Measurements from ENCODE around the gene RNF225. TPM values are rescaled to one million over a fixed set of nuclear protein-coding genes. Genes with fewer than 3 reads are reported as not detected.

Gene RNF225
- total and polyA plus RNA-seq, 9 of the 15 experiments (the other 6 are each of a cell fraction or from before 2014, with no cell fraction given), result 0.33 TPM; not detected in 8

GRCh38 chr19:58380662-58381459 lies 14.6 kb upstream of the RNF225 start, which contains the start of gene ZNF837 (continued):
- TF ChIP-seq PURB (CRISPR knock-in tag; IDR thresholded peaks at IDR 0.05; ENCODE audit: low read depth), result no peak
- no peak for TF ChIP-seq SNAPC5 (CRISPR knock-in tag; IDR thresholded peaks at IDR 0.05)
- TF ChIP-seq PRPF4 (IDR thresholded peaks at IDR 0.05; ENCODE audit: insufficient read depth, low read depth, low read length, poor library complexity, severe bottlenecking), result peak; percentile 37
- TF ChIP-seq NFATC3 (IDR thresholded peaks at IDR 0.05), result no peak
- TF ChIP-seq EWSR1 (IDR thresholded peaks at IDR 0.05; ENCODE audit: borderline replicate concordance, low read depth, partially characterized antibody), result no peak
- no peak for TF ChIP-seq NCOA2 (IDR thresholded peaks at IDR 0.05; ENCODE audit: partially characterized antibody in 2 of 2)
- TF ChIP-seq KDM5B (IDR thresholded peaks at IDR 0.05; ENCODE audit: insufficient replicate concordance, low read depth, low read length), result peak; percentile 64
- TF ChIP-seq CREM (IDR thresholded peaks at IDR 0.05; ENCODE audit: low read depth), result peak; percentile 91
- no peak for TF ChIP-seq TRIM25 (IDR thresholded peaks at IDR 0.05; ENCODE audit: borderline replicate concordance)
- TF ChIP-seq STAT5A (IDR thresholded peaks at IDR 0.05; ENCODE audit: borderline replicate concordance, low read length), result no peak; the same call in 1 of the 2 replicates
- no peak for TF ChIP-seq POLR2AphosphoS2 (IDR thresholded peaks at IDR 0.05; ENCODE audit: low read length)
- peak; percentile 73 to 91 for TF ChIP-seq SIN3A (IDR thresholded peaks at IDR 0.05; ENCODE audit: borderline replicate concordance in 2 of 2, control insufficient read depth in 1 of 2, low read depth in 2 of 2, low read length in 2 of 2)
- peak; percentile 50; the same call in 1 of the 2 replicates for TF ChIP-seq NBN (IDR thresholded peaks at IDR 0.05; ENCODE audit: low read depth)
- peak; percentile 82 for TF ChIP-seq MBD2 (IDR thresholded peaks at IDR 0.05; ENCODE audit: borderline replicate concordance, low read depth)
- no peak; the same call in 1 of the 2 replicates for TF ChIP-seq ILF3 (IDR thresholded peaks at IDR 0.05; ENCODE audit: borderline replicate concordance)
- peak; percentile 90 for TF ChIP-seq KLF1 (tag; IDR thresholded peaks at IDR 0.05)
- TF ChIP-seq ZNF311 (CRISPR knock-in tag; IDR thresholded peaks at IDR 0.05), result no peak
- TF ChIP-seq, protein P1, sequence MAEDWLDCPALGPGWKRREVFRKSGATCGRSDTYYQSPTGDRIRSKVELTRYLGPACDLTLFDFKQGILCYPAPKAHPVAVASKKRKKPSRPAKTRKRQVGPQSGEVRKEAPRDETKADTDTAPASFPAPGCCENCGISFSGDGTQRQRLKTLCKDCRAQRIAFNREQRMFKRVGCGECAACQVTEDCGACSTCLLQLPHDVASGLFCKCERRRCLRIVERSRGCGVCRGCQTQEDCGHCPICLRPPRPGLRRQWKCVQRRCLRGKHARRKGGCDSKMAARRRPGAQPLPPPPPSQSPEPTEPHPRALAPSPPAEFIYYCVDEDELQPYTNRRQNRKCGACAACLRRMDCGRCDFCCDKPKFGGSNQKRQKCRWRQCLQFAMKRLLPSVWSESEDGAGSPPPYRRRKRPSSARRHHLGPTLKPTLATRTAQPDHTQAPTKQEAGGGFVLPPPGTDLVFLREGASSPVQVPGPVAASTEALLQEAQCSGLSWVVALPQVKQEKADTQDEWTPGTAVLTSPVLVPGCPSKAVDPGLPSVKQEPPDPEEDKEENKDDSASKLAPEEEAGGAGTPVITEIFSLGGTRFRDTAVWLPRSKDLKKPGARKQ (CRISPR knock-in tag; IDR thresholded peaks at IDR 0.05), result no peak
- no peak; the same call in 1 of the 2 replicates for TF ChIP-seq ESRRB (CRISPR knock-in tag; IDR thresholded peaks at IDR 0.05; ENCODE audit: borderline replicate concordance)
- TF ChIP-seq SMC3 (conservative IDR thresholded peaks at IDR 0.05; ENCODE audit: insufficient read depth, low read depth, low read length), result peak; percentile 37; the same call in 1 of the 2 replicates
- TF ChIP-seq TCF3 (CRISPR knock-in tag; IDR thresholded peaks at IDR 0.05), result no peak; the same call in 1 of the 2 replicates
- TF ChIP-seq RNF2 (IDR thresholded peaks at IDR 0.05), result peak; percentile 69
- TF ChIP-seq KAT8 (IDR thresholded peaks at IDR 0.05; ENCODE audit: low read depth), result no peak
